SJSA1 (cell line): Measurements from ENCODE around the gene GIPR. TPM values are rescaled to one million over a fixed set of nuclear protein-coding genes. Genes with fewer than 3 reads are reported as not detected.

Experiments
- DNase-seq, 2 experiments: peaks; one replicate each; pipeline ENCODE4 v3.0.0-alpha.2; 2015 to 2020; ENCODE audit warnings: low spot score in 2 of 2, low read depth in 1 of 2
- H3K27ac ChIP-seq: fragments of 250-450 bp; sonication (Bioruptor Pico); 2 replicates; pipeline ENCODE4 v1.5.1; 2020; ENCODE audit warnings: mild to moderate bottlenecking, moderate library complexity
- H3K27me3 ChIP-seq: fragments of 250-450 bp; sonication (Bioruptor Pico); replicated peaks from 2 replicates; pipeline ENCODE4 v1.5.1; 2020; ENCODE audit warnings: mild to moderate bottlenecking, moderate library complexity
- H3K36me3 ChIP-seq: fragments of 250-450 bp; sonication (Bioruptor Pico); 2 replicates; pipeline ENCODE4 v1.5.1; 2020; ENCODE audit warnings: mild to moderate bottlenecking
- H3K4me1 ChIP-seq: fragments of 250-450 bp; sonication (Bioruptor Pico); replicated peaks from 2 replicates; pipeline ENCODE4 v1.6.1; 2021; ENCODE audit warnings: mild to moderate bottlenecking
- H3K4me3 ChIP-seq: fragments of 250-450 bp; sonication (Bioruptor Pico); 2 replicates; pipeline ENCODE4 v1.5.1; 2020; ENCODE audit warnings: mild to moderate bottlenecking
- H3K9me3 ChIP-seq: fragments of 250-450 bp; sonication (Bioruptor Pico); replicated peaks from 2 replicates; pipeline ENCODE4 v1.5.1; 2020; ENCODE audit warnings: mild to moderate bottlenecking
- total RNA-seq: library from RNA; depleted of rRNA; stranded (reverse); fragments of >200 nt; shearing (Covaris generic); gene quantifications from 2 replicates; pipeline ENCODE4 v1.2.3, GENCODE V29; 2014

The GIPR gene
- total RNA-seq, 1 experiment from 2014 or later, result 2.1 TPM

GRCh38 chr19:45691516-45692186 lies 23.6 kb downstream of the GIPR start, which contains the start of gene SNRPD2:
TSS of gene SNRPD2 (minus strand) at chr19:45691953. CDS start at chr19:45691888, 65 bp downstream.
- Histone ChIP-seq H3K4me3 (peak within 1 kb of the TSS; percentile 64), H3K4me1 (peaks cover 7% of the 10 kb centered on the region; the same call in 1 of the 2 replicates), H3K9me3 (no peaks in the 10 kb centered on the region), H3K27ac (peak within 1 kb of the TSS; percentile 49), H3K36me3 (peaks cover 33% of the 10 kb centered on the region), H3K27me3 (no peaks in the 10 kb centered on the region)
- DNase-seq, result peak; percentile 96 to 99

- Histone ChIP-seq H3K4me1 (peaks cover 7% of the 10 kb centered on the region; the same call in 1 of the 2 replicates), H3K9me3 (no peaks in the 10 kb centered on the region), H3K4me3 (peak within 1 kb of the TSS; percentile 64), H3K27ac (peak within 1 kb of the TSS; percentile 49), H3K36me3 (peaks cover 25% of the 10 kb centered on the region), H3K27me3 (no peaks in the 10 kb centered on the region)
- DNase-seq, result peak; percentile 99 to 100
Observed at GRCh38 chr19:45692187-45693105, 24.4 kb downstream of the GIPR start, which contains the start of gene QPCTL. TSS of gene QPCTL (plus strand) at chr19:45692666. CDS start at chr19:45692704, 38 bp downstream.

- peaks cover 22% of the 10 kb centered on the region for H3K36me3 ChIP-seq
- peak; percentile 75 to 81 for DNase-seq
Observed at GRCh38 chr19:45693106-45693788, 25.2 kb downstream of the GIPR start.

GRCh38 chr19:45701676-45702075 lies 33.7 kb downstream of the GIPR start:
- Histone ChIP-seq H3K9me3 (no peaks in the 10 kb centered on the region), H3K27me3 (no peaks in the 10 kb centered on the region), H3K36me3 (peaks cover 21% of the 10 kb centered on the region), H3K4me1 (no peaks in the 10 kb centered on the region), H3K4me3 (no peak overlapping the region), H3K27ac (no peak overlapping the region)
- DNase-seq, result no peak

More at GRCh38 chr19:45693106-45693788, 25.2 kb downstream of the GIPR start:
- H3K4me1 ChIP-seq, result peaks cover 7% of the 10 kb centered on the region; the same call in 1 of the 2 replicates
- no peaks in the 10 kb centered on the region for H3K9me3 ChIP-seq
- H3K27ac ChIP-seq, result peak overlapping the region; percentile 49
- H3K27me3 ChIP-seq, result no peaks in the 10 kb centered on the region
- peak overlapping the region; percentile 64 for H3K4me3 ChIP-seq

- Histone ChIP-seq H3K9me3 (no peaks in the 10 kb centered on the region), H3K4me3 (no peak overlapping the region), H3K36me3 (peaks cover 27% of the 10 kb centered on the region), H3K27me3 (no peaks in the 10 kb centered on the region), H3K4me1 (no peaks in the 10 kb centered on the region), H3K27ac (no peak overlapping the region)
- DNase-seq, result no peak
Observed at GRCh38 chr19:45705115-45705514, 37.1 kb downstream of the GIPR start.

- H3K27ac ChIP-seq, result no peak overlapping the region
- no peaks in the 10 kb centered on the region for H3K9me3 ChIP-seq
- no peaks in the 10 kb centered on the region for H3K4me1 ChIP-seq
- no peak for DNase-seq
- no peak overlapping the region for H3K4me3 ChIP-seq
- H3K36me3 ChIP-seq, result peaks cover 34% of the 10 kb centered on the region
- no peaks in the 10 kb centered on the region for H3K27me3 ChIP-seq
Observed at GRCh38 chr19:45705710-45706415, 37.8 kb downstream of the GIPR start.

GRCh38 chr19:45710356-45711130 lies 42.5 kb downstream of the GIPR start:
- peaks cover 39% of the 10 kb centered on the region for H3K36me3 ChIP-seq
- no peaks in the 10 kb centered on the region for H3K9me3 ChIP-seq
- no peaks in the 10 kb centered on the region for H3K4me1 ChIP-seq
- H3K27me3 ChIP-seq, result no peaks in the 10 kb centered on the region
- no peak overlapping the region for H3K4me3 ChIP-seq
- no peak for DNase-seq
- no peak overlapping the region for H3K27ac ChIP-seq

GRCh38 chr19:45711851-45712698 lies 44.1 kb downstream of the GIPR start:
- H3K9me3 ChIP-seq, result no peaks in the 10 kb centered on the region
- H3K4me1 ChIP-seq, result peaks cover 5% of the 10 kb centered on the region; the same call in 1 of the 2 replicates
- H3K27me3 ChIP-seq, result no peaks in the 10 kb centered on the region
- H3K36me3 ChIP-seq, result peaks cover 39% of the 10 kb centered on the region
- H3K4me3 ChIP-seq, result no peak overlapping the region
- no peak overlapping the region for H3K27ac ChIP-seq
- DNase-seq, result no peak

- H3K27me3 ChIP-seq, result no peaks in the 10 kb centered on the region
- DNase-seq, result no peak
Observed at GRCh38 chr19:45712699-45713067, 44.7 kb downstream of the GIPR start.

GRCh38 chr19:45713141-45713540 lies 45.1 kb downstream of the GIPR start:
- no peak overlapping the region for H3K27ac ChIP-seq
- H3K36me3 ChIP-seq, result peaks cover 42% of the 10 kb centered on the region
- H3K27me3 ChIP-seq, result no peaks in the 10 kb centered on the region
- H3K9me3 ChIP-seq, result no peaks in the 10 kb centered on the region
- no peak overlapping the region for H3K4me3 ChIP-seq
- DNase-seq, result no peak
- H3K4me1 ChIP-seq, result peaks cover 10% of the 10 kb centered on the region

More at GRCh38 chr19:45712699-45713067, 44.7 kb downstream of the GIPR start:
- H3K27ac ChIP-seq, result no peak overlapping the region
- H3K4me3 ChIP-seq, result no peak overlapping the region
- H3K9me3 ChIP-seq, result no peaks in the 10 kb centered on the region
- H3K4me1 ChIP-seq, result peaks cover 5% of the 10 kb centered on the region
- H3K36me3 ChIP-seq, result peaks cover 39% of the 10 kb centered on the region

GRCh38 chr19:45715139-45715538 lies 47.1 kb downstream of the GIPR start:
- Histone ChIP-seq H3K4me1 (peaks cover 12% of the 10 kb centered on the region), H3K36me3 (peaks cover 37% of the 10 kb centered on the region), H3K27me3 (no peaks in the 10 kb centered on the region), H3K9me3 (no peaks in the 10 kb centered on the region), H3K27ac (no peak overlapping the region), H3K4me3 (no peak overlapping the region)
- no peak for DNase-seq
